ENCODE results near the gene VPS4A.

The VPS4A gene

DNA sequence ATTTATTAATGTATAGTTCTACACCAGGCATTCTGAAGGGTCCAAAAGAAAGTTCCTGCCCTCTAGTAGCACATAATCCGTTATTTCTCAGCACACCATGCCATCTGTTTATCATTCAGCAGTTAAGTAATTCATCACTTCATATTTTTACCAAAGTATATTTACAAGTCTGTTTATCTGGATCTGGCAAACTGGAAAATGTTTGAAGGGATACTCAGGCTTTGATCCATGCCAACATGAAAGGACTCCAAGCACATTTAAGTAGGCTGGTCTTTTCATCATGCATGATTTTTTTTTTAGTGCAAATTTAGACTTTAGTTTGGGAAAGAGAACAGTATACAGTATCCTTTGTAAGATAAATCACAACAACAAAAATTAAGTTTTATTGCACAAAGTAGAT is 4.1 kb upstream of the VPS4A start:
- Histone ChIP-seq H3K27ac (ENCODE audit: low read depth, low read length) (no peak overlapping the region), H3K36me3 (ENCODE audit: control insufficient read depth, insufficient read depth, low read length) (0 out of 2 replicates have a peak, but pooled peaks cover 3% of the 10 kb centered on the region), H3K27me3 (ENCODE audit: control insufficient read depth, insufficient read depth, low read length) (no peaks in the 10 kb centered on the region), H3K9ac (ENCODE audit: low read length) (no peak overlapping the region), H3K9me3 (ENCODE audit: control insufficient read depth, insufficient read depth, low read depth, low read length) (no peaks in the 10 kb centered on the region), H3K4me1 (ENCODE audit: control insufficient read depth, insufficient read depth, low read length) (peaks cover 5% of the 10 kb centered on the region; the same call in 1 of the 2 replicates), H3K4me3 (ENCODE audit: low read depth, low read length) (no peak overlapping the region)

- Histone ChIP-seq H3K9ac (ENCODE audit: low read length) (no peak overlapping the region), H3K36me3 (ENCODE audit: control insufficient read depth, insufficient read depth, low read length) (0 out of 2 replicates have a peak, but pooled peaks cover 3% of the 10 kb centered on the region), H3K9me3 (ENCODE audit: control insufficient read depth, insufficient read depth, low read depth, low read length) (no peaks in the 10 kb centered on the region), H3K27ac (ENCODE audit: low read depth, low read length) (no peak overlapping the region), H3K4me3 (ENCODE audit: low read depth, low read length) (no peak overlapping the region), H3K27me3 (ENCODE audit: control insufficient read depth, insufficient read depth, low read length) (no peaks in the 10 kb centered on the region), H3K4me1 (ENCODE audit: control insufficient read depth, insufficient read depth, low read length) (peaks cover 8% of the 10 kb centered on the region; the same call in 1 of the 2 replicates)
These were observed 3.3 kb upstream of the VPS4A start for GRCh38 chr16:69307856-69308255.

- Histone ChIP-seq H3K4me3 (ENCODE audit: low read depth, low read length) (no peak overlapping the region), H3K36me3 (ENCODE audit: control insufficient read depth, insufficient read depth, low read length) (peaks cover 3% of the 10 kb centered on the region), H3K4me1 (ENCODE audit: control insufficient read depth, insufficient read depth, low read length) (peaks cover 8% of the 10 kb centered on the region; the same call in 1 of the 2 replicates), H3K9ac (ENCODE audit: low read length) (no peak overlapping the region), H3K27ac (ENCODE audit: low read depth, low read length) (no peak overlapping the region), H3K27me3 (ENCODE audit: control insufficient read depth, insufficient read depth, low read length) (no peaks in the 10 kb centered on the region), H3K9me3 (ENCODE audit: control insufficient read depth, insufficient read depth, low read depth, low read length) (no peaks in the 10 kb centered on the region)
These were observed 1.8 kb upstream of the VPS4A start for GRCh38 chr16:69309316-69309715.

GRCh38 chr16:69311533-69312387 is 610 bp downstream of the VPS4A start:
- H3K4me3 ChIP-seq (ENCODE audit: low read depth, low read length) = peak overlapping the region; percentile 95
- H3K9me3 ChIP-seq (ENCODE audit: control insufficient read depth, insufficient read depth, low read depth, low read length) = no peaks in the 10 kb centered on the region
- H3K27ac ChIP-seq (ENCODE audit: low read depth, low read length) = no peak overlapping the region
- H3K4me1 ChIP-seq (ENCODE audit: control insufficient read depth, insufficient read depth, low read length) = peaks cover 8% of the 10 kb centered on the region; the same call in 1 of the 2 replicates
- no peaks in the 10 kb centered on the region for H3K27me3 ChIP-seq (ENCODE audit: control insufficient read depth, insufficient read depth, low read length)
- peaks cover 26% of the 10 kb centered on the region for H3K36me3 ChIP-seq (ENCODE audit: control insufficient read depth, insufficient read depth, low read length)
- H3K9ac ChIP-seq (ENCODE audit: low read length) = peak overlapping the region; percentile 75

DNA sequence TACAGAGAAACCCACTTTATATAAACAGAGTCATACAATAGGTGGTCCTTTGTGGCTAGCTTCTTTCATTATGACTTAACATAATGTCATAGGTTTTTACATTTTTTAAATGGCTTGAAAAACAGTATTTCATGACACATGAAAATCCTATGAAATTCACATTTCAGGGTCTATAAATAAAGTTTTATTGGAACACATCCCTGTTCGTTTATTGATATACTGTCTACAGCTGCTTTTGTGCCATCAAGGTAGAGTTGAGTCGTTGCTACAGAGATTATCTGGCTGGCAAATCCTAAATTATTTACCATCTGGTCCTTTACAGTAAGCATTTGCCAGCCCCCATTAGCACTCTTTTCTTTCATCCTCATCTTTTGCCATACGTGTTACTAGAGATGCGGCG is 2.3 kb downstream of the VPS4A start:
- Histone ChIP-seq H3K4me1 (ENCODE audit: control insufficient read depth, insufficient read depth, low read length) (peaks cover 8% of the 10 kb centered on the region; the same call in 1 of the 2 replicates), H3K27ac (ENCODE audit: low read depth, low read length) (no peak overlapping the region), H3K36me3 (ENCODE audit: control insufficient read depth, insufficient read depth, low read length) (peaks cover 38% of the 10 kb centered on the region), H3K9me3 (ENCODE audit: control insufficient read depth, insufficient read depth, low read depth, low read length) (no peaks in the 10 kb centered on the region), H3K27me3 (ENCODE audit: control insufficient read depth, insufficient read depth, low read length) (no peaks in the 10 kb centered on the region), H3K4me3 (ENCODE audit: low read depth, low read length) (no peak overlapping the region), H3K9ac (ENCODE audit: low read length) (no peak overlapping the region)

DNA sequence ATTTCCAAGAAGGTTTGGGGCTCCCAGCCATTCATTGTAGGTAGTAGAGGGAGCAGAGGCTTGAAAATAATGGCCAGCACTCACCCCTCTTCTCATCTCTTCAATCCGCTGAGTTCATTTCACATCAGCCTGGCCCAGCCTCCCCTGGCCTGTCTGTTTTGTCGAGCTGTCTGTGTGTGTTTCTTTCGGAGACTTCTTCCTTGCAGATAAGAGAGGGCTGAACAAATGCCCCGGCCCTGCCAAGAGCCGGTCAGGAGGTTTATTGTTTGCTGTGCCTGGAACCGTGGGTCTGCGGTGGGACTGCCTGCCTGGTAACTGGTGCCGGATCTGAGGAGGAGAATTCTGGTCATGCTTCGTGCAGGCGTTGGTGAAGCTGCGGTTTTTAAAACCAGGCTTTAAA is 3.4 kb downstream of the VPS4A start:
- no peaks in the 10 kb centered on the region for H3K27me3 ChIP-seq (ENCODE audit: control insufficient read depth, insufficient read depth, low read length)
- H3K4me3 ChIP-seq (ENCODE audit: low read depth, low read length) = no peak overlapping the region
- H3K9ac ChIP-seq (ENCODE audit: low read length) = no peak overlapping the region
- peaks cover 8% of the 10 kb centered on the region; the same call in 1 of the 2 replicates for H3K4me1 ChIP-seq (ENCODE audit: control insufficient read depth, insufficient read depth, low read length)
- H3K36me3 ChIP-seq (ENCODE audit: control insufficient read depth, insufficient read depth, low read length) = peaks cover 49% of the 10 kb centered on the region
- H3K27ac ChIP-seq (ENCODE audit: low read depth, low read length) = no peak overlapping the region; the same call in 1 of the 2 replicates
- H3K9me3 ChIP-seq (ENCODE audit: control insufficient read depth, insufficient read depth, low read depth, low read length) = no peaks in the 10 kb centered on the region

- H3K36me3 ChIP-seq (ENCODE audit: control insufficient read depth, insufficient read depth, low read length) = peaks cover 60% of the 10 kb centered on the region
- H3K9me3 ChIP-seq (ENCODE audit: control insufficient read depth, insufficient read depth, low read depth, low read length) = no peaks in the 10 kb centered on the region
- H3K4me1 ChIP-seq (ENCODE audit: control insufficient read depth, insufficient read depth, low read length) = peaks cover 5% of the 10 kb centered on the region; the same call in 1 of the 2 replicates
- H3K4me3 ChIP-seq (ENCODE audit: low read depth, low read length) = no peak overlapping the region
- no peaks in the 10 kb centered on the region for H3K27me3 ChIP-seq (ENCODE audit: control insufficient read depth, insufficient read depth, low read length)
- H3K9ac ChIP-seq (ENCODE audit: low read length) = no peak overlapping the region
- H3K27ac ChIP-seq (ENCODE audit: low read depth, low read length) = no peak overlapping the region
These were observed 4.5 kb downstream of the VPS4A start for GRCh38 chr16:69315486-69316311.

DNA sequence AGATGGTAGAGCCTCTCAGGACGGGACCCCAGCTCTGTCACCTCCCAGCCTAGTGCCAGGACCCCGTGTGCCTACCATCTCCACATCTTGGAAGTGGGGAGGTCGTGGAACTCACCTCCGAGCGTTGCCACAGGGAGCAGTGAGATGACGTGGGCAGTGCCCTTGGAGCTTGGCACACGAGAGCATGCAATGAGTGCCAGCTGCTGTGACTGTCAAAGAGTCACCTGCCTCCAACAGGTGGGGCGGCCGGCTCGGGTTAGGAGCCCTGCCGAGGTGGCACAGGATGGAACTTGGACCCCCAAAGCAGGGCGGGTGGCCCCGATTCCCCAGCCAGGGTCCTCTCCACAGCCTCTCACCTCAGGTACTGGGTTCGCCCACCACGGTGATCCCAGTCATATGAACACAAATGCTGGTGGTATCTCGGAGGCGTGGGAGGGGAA is 5.5 kb downstream of the VPS4A start:
- Histone ChIP-seq H3K27me3 (ENCODE audit: control insufficient read depth, insufficient read depth, low read length) (no peaks in the 10 kb centered on the region), H3K36me3 (ENCODE audit: control insufficient read depth, insufficient read depth, low read length) (peaks cover 69% of the 10 kb centered on the region), H3K9me3 (ENCODE audit: control insufficient read depth, insufficient read depth, low read depth, low read length) (no peaks in the 10 kb centered on the region), H3K27ac (ENCODE audit: low read depth, low read length) (no peak overlapping the region), H3K9ac (ENCODE audit: low read length) (no peak overlapping the region), H3K4me3 (ENCODE audit: low read depth, low read length) (no peak overlapping the region), H3K4me1 (ENCODE audit: control insufficient read depth, insufficient read depth, low read length) (peaks cover 4% of the 10 kb centered on the region; the same call in 1 of the 2 replicates)

GRCh38 chr16:69318177-69318910 is 7.2 kb downstream of the VPS4A start:
- H3K27ac ChIP-seq (ENCODE audit: low read depth, low read length) = no peak overlapping the region
- peaks cover 87% of the 10 kb centered on the region for H3K36me3 ChIP-seq (ENCODE audit: control insufficient read depth, insufficient read depth, low read length)
- H3K4me3 ChIP-seq (ENCODE audit: low read depth, low read length) = no peak overlapping the region
- no peak overlapping the region for H3K9ac ChIP-seq (ENCODE audit: low read length)
- H3K4me1 ChIP-seq (ENCODE audit: control insufficient read depth, insufficient read depth, low read length) = no peaks in the 10 kb centered on the region
- no peaks in the 10 kb centered on the region for H3K9me3 ChIP-seq (ENCODE audit: control insufficient read depth, insufficient read depth, low read depth, low read length)
- no peaks in the 10 kb centered on the region for H3K27me3 ChIP-seq (ENCODE audit: control insufficient read depth, insufficient read depth, low read length)

DNA sequence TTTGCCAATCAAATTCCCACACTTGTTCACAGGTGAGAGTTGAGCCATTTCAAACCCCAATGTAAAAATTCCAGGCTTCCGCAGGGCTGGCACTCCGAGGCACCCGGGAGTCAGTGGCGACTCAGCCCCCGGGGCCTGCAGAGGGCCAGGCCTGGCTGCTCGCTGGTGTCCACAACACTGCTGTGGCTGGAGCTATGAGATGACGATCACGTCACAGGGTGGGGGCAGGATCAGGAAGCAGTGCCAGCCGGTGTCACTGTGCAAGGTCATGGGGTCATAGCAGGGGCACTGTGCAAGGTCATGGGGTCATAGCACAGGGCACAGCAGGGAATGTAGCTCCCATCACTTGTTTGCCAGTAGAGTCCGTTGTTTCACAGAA is 7.8 kb downstream of the VPS4A start:
- Histone ChIP-seq H3K36me3 (ENCODE audit: control insufficient read depth, insufficient read depth, low read length) (peaks cover 92% of the 10 kb centered on the region), H3K9ac (ENCODE audit: low read length) (no peak overlapping the region)

More for the DNA sequence above, 7.8 kb downstream of the VPS4A start:
- Histone ChIP-seq H3K4me1 (ENCODE audit: control insufficient read depth, insufficient read depth, low read length) (no peaks in the 10 kb centered on the region), H3K4me3 (ENCODE audit: low read depth, low read length) (no peak overlapping the region), H3K27ac (ENCODE audit: low read depth, low read length) (no peak overlapping the region), H3K27me3 (ENCODE audit: control insufficient read depth, insufficient read depth, low read length) (no peaks in the 10 kb centered on the region), H3K9me3 (ENCODE audit: control insufficient read depth, insufficient read depth, low read depth, low read length) (no peaks in the 10 kb centered on the region)
